Peyer's patch (tissue), 4 donors: Measurements from ENCODE around the gene PTGR1.

ENCODE experiments used
- CTCF ChIP-seq, 6 experiments: fragments of 450-650 bp in 4 of 6; fragments of 200-600 bp in 2 of 6; sonication (generic) in 1 of 6; IDR thresholded peaks; one replicate each; pipeline ENCODE4 v1.5.1; 2017 to 2019; ENCODE audit warnings: antibody characterized with exemption in 6 of 6, mild to moderate bottlenecking in 3 of 6, moderate library complexity in 1 of 6
- POLR2A ChIP-seq, 2 donors: fragments of 450-650 bp; IDR thresholded peaks; one replicate each; pipeline ENCODE4 v1.5.1; 2017; ENCODE audit warnings: antibody characterized with exemption in 2 of 2, mild to moderate bottlenecking in 2 of 2, moderate library complexity in 2 of 2

GRCh38 chr9:111610845-111611244, 11.4 kb upstream of the PTGR1 start:
- TF ChIP-seq CTCF (IDR thresholded peaks at IDR 0.05): no peak
- no peak for TF ChIP-seq POLR2A (IDR thresholded peaks at IDR 0.05)
